NOMO-1 treated with DMSO at 0.1 percent for 48 hours (cell line): ENCODE data around the gene XPR1.
"Not testable (repeated sequence)": the region's sequence is repeated elsewhere in the genome, so short reads cannot be mapped to it uniquely, and the experiment has no call there.

Experiments used
- DNase-seq: peaks from one replicate; lab custom pipeline; 2025; ENCODE audit not compliant: unreplicated experiment; lab: John Stamatoyannopoulos, UW

Gene XPR1

GRCh38 chr1:180710746-180711145, 78.9 kb downstream of the XPR1 start:
- not testable (repeated sequence) for DNase-seq

GRCh38 chr1:180711260-180711659, 79.4 kb downstream of the XPR1 start:
- not testable (repeated sequence) for DNase-seq

GRCh38 chr1:180720753-180721152, 88.9 kb downstream of the XPR1 start:
- no peak for DNase-seq

GRCh38 chr1:180722586-180722985, 90.8 kb downstream of the XPR1 start:
- no peak for DNase-seq

GRCh38 chr1:180724055-180724454, 92.2 kb downstream of the XPR1 start:
- no peak for DNase-seq

GRCh38 chr1:180726024-180726423, 94.2 kb downstream of the XPR1 start:
- DNase-seq = not testable (repeated sequence)

- not testable (repeated sequence) for DNase-seq
These were observed 95.9 kb downstream of the XPR1 start for GRCh38 chr1:180727751-180728150.

- no peak for DNase-seq
These were observed 96.8 kb downstream of the XPR1 start for GRCh38 chr1:180728472-180729106.

GRCh38 chr1:180731131-180731530, 99.3 kb downstream of the XPR1 start:
- no peak for DNase-seq

GRCh38 chr1:180732866-180733265, 101.0 kb downstream of the XPR1 start:
- DNase-seq = no peak

- DNase-seq = no peak
These were observed 102.5 kb downstream of the XPR1 start for GRCh38 chr1:180734366-180734765.

- DNase-seq = no peak
These were observed 110.8 kb downstream of the XPR1 start for GRCh38 chr1:180742663-180743062.

- DNase-seq = no peak
These were observed 112.0 kb downstream of the XPR1 start for GRCh38 chr1:180743868-180744267.

GRCh38 chr1:180745098-180745497, 113.3 kb downstream of the XPR1 start:
- no peak for DNase-seq

- DNase-seq = no peak
These were observed 120.1 kb downstream of the XPR1 start for GRCh38 chr1:180751921-180752320.

- DNase-seq = no peak
These were observed 122.6 kb downstream of the XPR1 start for GRCh38 chr1:180754453-180754852.

- no peak for DNase-seq
These were observed 125.8 kb downstream of the XPR1 start for GRCh38 chr1:180757657-180758056.

GRCh38 chr1:180762796-180763195, 131.0 kb downstream of the XPR1 start:
- DNase-seq = no peak

GRCh38 chr1:180765151-180765550, 133.3 kb downstream of the XPR1 start:
- no peak for DNase-seq

- no peak for DNase-seq
These were observed 138.1 kb downstream of the XPR1 start for GRCh38 chr1:180769889-180770288.

- no peak for DNase-seq
These were observed 141.5 kb downstream of the XPR1 start for GRCh38 chr1:180773210-180773865.

- no peak for DNase-seq
These were observed 144.0 kb downstream of the XPR1 start for GRCh38 chr1:180775801-180776200.
